Fibroblast of skin of right quadriceps (primary cell): Measurements from ENCODE around the gene NXN.
"Not testable (repeated sequence)": the region's sequence is repeated elsewhere in the genome, so short reads cannot be mapped to it uniquely, and the experiment has no call there.

Experiments
- DNase-seq: peaks from one replicate; pipeline ENCODE4 v3.0.0-alpha.2; 2013

NXN gene

GRCh38 chr17:824378-824777 is 155.2 kb downstream of the NXN start:
- no peak for DNase-seq

GRCh38 chr17:823501-823902 is 156.1 kb downstream of the NXN start:
- no peak for DNase-seq

GRCh38 chr17:819251-819650 is 160.3 kb downstream of the NXN start:
- DNase-seq: no peak

GRCh38 chr17:814371-814770 is 165.2 kb downstream of the NXN start:
- DNase-seq: no peak

- no peak for DNase-seq
Measured at GRCh38 chr17:812638-813204, 166.9 kb downstream of the NXN start.

- DNase-seq: no peak
Measured at GRCh38 chr17:811051-811784, 168.4 kb downstream of the NXN start.

GRCh38 chr17:807523-808294 is 171.9 kb downstream of the NXN start:
- DNase-seq: no peak

- no peak for DNase-seq
Measured at GRCh38 chr17:806781-807522, 172.6 kb downstream of the NXN start.

- no peak for DNase-seq
Measured at GRCh38 chr17:806346-806745, 173.2 kb downstream of the NXN start.

- DNase-seq: not testable (repeated sequence)
Measured at GRCh38 chr17:805886-806285, 173.7 kb downstream of the NXN start.

GRCh38 chr17:804541-805435 is 174.8 kb downstream of the NXN start:
- DNase-seq: no peak

GRCh38 chr17:802901-803881 is 176.4 kb downstream of the NXN start:
- no peak for DNase-seq

GRCh38 chr17:802481-802880 is 177.1 kb downstream of the NXN start:
- no peak for DNase-seq

- DNase-seq: no peak
Measured at GRCh38 chr17:801660-802059, 177.9 kb downstream of the NXN start.

- DNase-seq: no peak
Measured at GRCh38 chr17:800446-801242, 178.9 kb downstream of the NXN start.

- DNase-seq: no peak
Measured at GRCh38 chr17:799261-799660, 180.3 kb downstream of the NXN start.

GRCh38 chr17:798246-798645 is 181.3 kb downstream of the NXN start:
- no peak for DNase-seq

GRCh38 chr17:797236-797840 is 182.2 kb downstream of the NXN start:
- no peak for DNase-seq

GRCh38 chr17:796609-797008 is 183.0 kb downstream of the NXN start:
- DNase-seq: no peak

GRCh38 chr17:795721-796120 is 183.9 kb downstream of the NXN start:
- DNase-seq: no peak
